HCT116 (cell line): ENCODE data around the gene CSF2RB. TPM values are rescaled to one million over a fixed set of nuclear protein-coding genes. Genes with fewer than 3 reads are reported as not detected.

ENCODE experiments used
- ATAC-seq: fragments of 200-7000 bp; cut with Tn5 transposase; 2 replicates; pipeline ENCODE4 v1.9.1; 2020; ENCODE audit warnings: mild to moderate bottlenecking, moderate library complexity
- BruUV-seq: library from RNA; stranded (reverse); fragments of 400-500 nt; replicated peaks from 2 replicates; lab custom pipeline; 2021; lab: Mats Ljungman, UMichigan
- CTCF ChIA-PET: fragments of 300-600 bp; sonication (Branson Sonifier 250); formaldehyde crosslinking; loops from one replicate; lab custom pipeline; 2021; ENCODE audit warnings: antibody characterized with exemption; lab: Charles Lee
- POLR2A ChIA-PET: fragments of 300-600, 350-600 bp; sonication (Branson Sonifier 250); formaldehyde crosslinking; loops from one replicate; lab custom pipeline; 2021; ENCODE audit warnings: antibody characterized with exemption; lab: Charles Lee
- RAD21 ChIA-PET, 2 experiments: fragments of 300-600 bp; sonication (Branson Sonifier 250); formaldehyde crosslinking; loops; one replicate each; lab custom pipeline; 2023; ENCODE audit warnings: low total read pairs in 2 of 2; ENCODE audit not compliant: uncharacterized antibody in 2 of 2, unreplicated experiment in 2 of 2, low non-redundant PET in 1 of 2; lab: Charles Lee
- DNase-seq: peaks from one replicate; pipeline ENCODE4 v3.0.0-alpha.2; 2010; ENCODE audit warnings: low read depth, low spot score
- H2AFZ ChIP-seq: fragments of 200-600 bp; shearing (Covaris generic), sonication (generic); 2 replicates; pipeline ENCODE4 v1.6.1; 2017; ENCODE audit warnings: low read depth, mixed run types, mixed read lengths, antibody characterized with exemption, low read length; ENCODE audit not compliant: poor library complexity, severe bottlenecking
- H3K27ac ChIP-seq: 2 replicates; pipeline ENCODE4 v1.5.1; 2012; ENCODE audit warnings: low read depth, low read length
- H3K27me3 ChIP-seq: fragments of 200-600 bp; sonication (generic); 2 replicates; pipeline ENCODE4 v1.6.1; 2016; ENCODE audit warnings: mixed run types, low read length, mixed read lengths; ENCODE audit not compliant: insufficient read depth
- H3K36me3 ChIP-seq, 2 experiments: fragments of 200-500 bp in 1 of 2; fragments of 200-600 bp in 1 of 2; sonication (Bioruptor generic) in 1 of 2; sonication (generic) in 1 of 2; 2 replicates each; pipeline versions ENCODE4 v1.5.1 to v1.6.1; 2014 to 2016; ENCODE audit warnings: low read length in 2 of 2, inconsistent platforms in 1 of 2, mixed read lengths in 1 of 2, mixed run types in 1 of 2; ENCODE audit not compliant: insufficient read depth in 2 of 2, control insufficient read depth in 1 of 2
- H3K4me1 ChIP-seq, 2 experiments: fragments of 200-600 bp in 1 of 2; sonication (generic) in 1 of 2; 2 replicates each; pipeline versions ENCODE4 v1.5.1 to v1.6.1; 2012 to 2017; ENCODE audit warnings: low read length in 2 of 2, inconsistent platforms in 1 of 2, mild to moderate bottlenecking in 1 of 2, mixed read lengths in 1 of 2, mixed run types in 1 of 2, moderate library complexity in 1 of 2; ENCODE audit not compliant: insufficient read depth in 2 of 2, control insufficient read depth in 1 of 2
- H3K4me2 ChIP-seq: fragments of 200-600 bp; sonication (generic); 2 replicates; pipeline ENCODE4 v1.6.1; 2017; ENCODE audit warnings: mixed run types, low read length, mixed read lengths
- H3K4me3 ChIP-seq, 2 experiments: fragments of 200-600 bp in 1 of 2; sonication (generic) in 1 of 2; replicated peaks in 1 of 2; 2 replicates each; pipeline ENCODE4 v1.5.1; 2011 to 2016; ENCODE audit warnings: low read length in 2 of 2, control low read depth in 1 of 2, low read depth in 1 of 2, mild to moderate bottlenecking in 1 of 2, mixed read lengths in 1 of 2, mixed run types in 1 of 2
- H3K79me2 ChIP-seq: fragments of 200-600 bp; sonication (generic); 2 replicates; pipeline ENCODE4 v1.6.1; 2017; ENCODE audit warnings: mild to moderate bottlenecking, mixed run types, low read length, moderate library complexity, mixed read lengths; ENCODE audit not compliant: insufficient read depth
- H3K9ac ChIP-seq: fragments of 200-600 bp; sonication (generic); 2 replicates; pipeline ENCODE4 v1.6.1; 2016; ENCODE audit warnings: low read length, mixed read lengths
- H3K9me2 ChIP-seq: fragments of 200-600 bp; sonication (generic), shearing (Covaris generic); 2 replicates; pipeline ENCODE4 v1.6.1; 2017; ENCODE audit warnings: mixed run types, mild to moderate bottlenecking, moderate library complexity; ENCODE audit not compliant: insufficient read depth
- H3K9me3 ChIP-seq, 2 experiments: fragments of 200-500 bp in 1 of 2; fragments of 200-600 bp in 1 of 2; sonication (Bioruptor generic) in 1 of 2; sonication (generic) in 1 of 2; 2 replicates each; pipeline ENCODE4 v1.6.1; 2014 to 2017; ENCODE audit warnings: low read length in 2 of 2, mixed read lengths in 2 of 2, inconsistent platforms in 1 of 2, low read depth in 1 of 2, mild to moderate bottlenecking in 1 of 2, mixed run types in 1 of 2, moderate library complexity in 1 of 2; ENCODE audit not compliant: control insufficient read depth in 1 of 2, insufficient read depth in 1 of 2
- H4K20me1 ChIP-seq: fragments of 200-600 bp; sonication (generic), shearing (Covaris generic); 2 replicates; pipeline ENCODE4 v1.6.1; 2017; ENCODE audit warnings: mixed run types, mild to moderate bottlenecking, moderate library complexity; ENCODE audit not compliant: insufficient read depth
- EGR1 ChIP-seq: IDR thresholded peaks from 2 replicates; pipeline ENCODE4 v1.6.1; 2012; ENCODE audit warnings: low read depth
- EZH2 ChIP-seq: fragments of 200-600 bp; sonication (generic); IDR thresholded peaks from 2 replicates; pipeline ENCODE4 v1.6.1; 2017; ENCODE audit warnings: antibody characterized with exemption, mixed run types
- FOSL1 ChIP-seq: IDR thresholded peaks from 2 replicates; pipeline ENCODE4 v1.6.1; 2012; ENCODE audit warnings: low read depth
- POLR2A ChIP-seq: IDR thresholded peaks from 2 replicates; pipeline ENCODE4 v1.7.0; 2011; ENCODE audit warnings: borderline replicate concordance; ENCODE audit not compliant: insufficient read depth, insufficient read length; ENCODE audit errors: extremely low read depth
- SIN3A ChIP-seq: IDR thresholded peaks from 2 replicates; pipeline ENCODE4 v1.6.1; 2012; ENCODE audit warnings: low read depth
- SP1 ChIP-seq: IDR thresholded peaks from 2 replicates; pipeline ENCODE4 v1.6.1; 2012; ENCODE audit warnings: low read depth
- TCF7L2 ChIP-seq: IDR thresholded peaks from 2 replicates; pipeline ENCODE4 v1.7.0; 2011; ENCODE audit warnings: borderline replicate concordance, inconsistent platforms; ENCODE audit not compliant: insufficient read depth, insufficient read length; ENCODE audit errors: extremely low read depth
- YY1 ChIP-seq: IDR thresholded peaks from 2 replicates; pipeline ENCODE4 v1.6.1; 2011; ENCODE audit warnings: low read length, low read depth, moderate library complexity, mild to moderate bottlenecking; ENCODE audit not compliant: insufficient replicate concordance; ENCODE audit errors: extremely low read depth
- ZBTB33 ChIP-seq: IDR thresholded peaks from 2 replicates; pipeline ENCODE4 v1.6.1; 2011; ENCODE audit warnings: mild to moderate bottlenecking, low read length, moderate library complexity; ENCODE audit not compliant: insufficient replicate concordance; ENCODE audit errors: extremely low read depth
- ZFX ChIP-seq: fragments of 450-650 bp; IDR thresholded peaks from 2 replicates; pipeline ENCODE4 v1.6.1; 2017
- ZNF274 ChIP-seq: fragments of 200-500 bp; sonication (Bioruptor generic); IDR thresholded peaks from 2 replicates; pipeline ENCODE4 v1.6.1; 2014; ENCODE audit warnings: mild to moderate bottlenecking, low read depth, low read length, inconsistent platforms
- intact Hi-C: fragments of 100-400 bp; cut with micrococcal nuclease; formaldehyde crosslinking; loops from 2 replicates; pipeline ENCODE4 v1.10.0; 2022
- total RNA-seq: library from RNA; stranded (reverse); gene quantifications from one replicate; pipeline ENCODE4 v1.2.1, GENCODE V29; 2021; ENCODE audit not compliant: unreplicated experiment

CSF2RB gene
- total RNA-seq, 1 experiment from 2014 or later: 0.10 TPM

GRCh38 chr22:36933629-36934417 is 20.4 kb downstream of the CSF2RB start:
- Histone ChIP-seq H3K79me2 (no peaks in the 10 kb centered on the region), H3K27ac (no peak overlapping the region), H4K20me1 (no peaks in the 10 kb centered on the region), H3K27me3 (no peaks in the 10 kb centered on the region; the same call in 1 of the 2 replicates)
- RAD21 ChIA-PET: no interaction called here
- TF ChIP-seq TCF7L2: no peak
- TF ChIP-seq YY1: no peak
- no peak for TF ChIP-seq SIN3A
- no peak for TF ChIP-seq SP1
- no peak for TF ChIP-seq ZNF274
- TF ChIP-seq ZFX: no peak
- TF ChIP-seq EGR1: no peak
- no peak for TF ChIP-seq FOSL1
- TF ChIP-seq POLR2A: no peak
- TF ChIP-seq ZBTB33: no peak
- no peak for TF ChIP-seq EZH2
- TF ChIP-seq, all 23 proteins: peak for 0
- no peak overlapping the region for H2AFZ ChIP-seq
- intact Hi-C loops: no loop called here
- ATAC-seq: no peak
- ChIA-PET CTCF (no interaction called here), POLR2A (no interaction called here)
- DNase-seq: no peak
- BruUV-seq: no TSS peak
- H3K9me2 ChIP-seq: no peaks in the 10 kb centered on the region
- no peaks in the 10 kb centered on the region for H3K36me3 ChIP-seq
- H3K9me3 ChIP-seq: no peaks in the 10 kb centered on the region
- no peak overlapping the region for H3K9ac ChIP-seq
- no peak overlapping the region for H3K4me3 ChIP-seq
- no peaks in the 10 kb centered on the region for H3K4me1 ChIP-seq
- no peak overlapping the region for H3K4me2 ChIP-seq
